PC-3 (cell line): ENCODE data around the gene PTGS1.

Experiments used
- CTCF ChIP-seq: fragments of 300-600 bp; sonication (generic); conservative IDR thresholded peaks from 2 replicates; pipeline ENCODE4 v1.5.1; 2017; ENCODE audit warnings: antibody characterized with exemption, low read depth, mild to moderate bottlenecking, low read length
- EZH2phosphoT487 ChIP-seq: fragments of 300-600 bp; sonication (generic); IDR thresholded peaks from 2 replicates; pipeline ENCODE4 v1.6.1; 2018; ENCODE audit warnings: mild to moderate bottlenecking, antibody characterized with exemption, low read length, borderline replicate concordance

- TF ChIP-seq CTCF (no peak), EZH2phosphoT487 (no peak)
Observed at GRCh38 chr9:122426723-122427122, 55.9 kb downstream of the PTGS1 start.
